ENCODE measurements around the gene TMBIM6.

Gene TMBIM6

DNA sequence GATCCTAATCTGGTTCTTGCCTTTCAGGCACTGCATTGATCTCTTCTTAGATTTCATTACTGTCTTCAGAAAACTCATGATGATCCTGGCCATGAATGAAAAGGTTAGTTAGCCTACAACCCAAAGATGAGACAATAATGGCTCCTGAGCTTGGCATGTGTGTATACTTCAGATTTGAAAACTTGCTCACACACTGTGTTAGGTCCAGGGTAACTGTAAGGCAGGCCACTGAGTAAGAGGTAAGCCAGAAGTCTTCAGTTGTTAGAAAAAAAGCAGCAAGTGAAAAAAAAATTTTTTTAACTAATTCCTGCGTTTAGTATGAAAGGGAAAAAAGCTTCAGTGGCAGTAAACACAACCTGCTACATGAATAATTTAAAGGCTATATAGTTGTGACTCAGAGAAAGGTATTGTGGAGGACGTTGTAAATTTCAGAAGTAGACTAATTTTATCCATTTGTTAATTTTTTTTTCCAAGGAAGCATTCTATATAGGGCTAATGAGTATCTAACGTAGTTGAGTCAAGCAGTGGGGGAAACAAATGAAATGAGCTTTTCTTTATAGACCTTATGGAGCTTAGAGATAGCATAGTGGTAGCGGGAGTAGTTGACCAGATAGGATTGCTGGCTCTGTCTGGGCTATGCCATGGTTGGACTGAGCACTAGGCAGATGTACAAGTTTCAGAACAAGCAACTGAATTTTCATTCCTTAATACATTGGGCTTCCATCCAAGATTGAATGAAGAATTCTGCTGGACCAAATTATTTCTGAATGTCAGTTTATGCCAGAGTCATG is 20.5 kb downstream of the TMBIM6 start:
- Histone ChIP-seq H4K8ac (ENCODE audit: low read depth, low read length) (no peak overlapping the region), H4K91ac (ENCODE audit: low read depth, low read length) (no peak overlapping the region), H3K9ac (ENCODE audit: low read length) (no peak overlapping the region), H3K9me3 (ENCODE audit: insufficient read depth, low read depth, low read length) (no peaks in the 10 kb centered on the region), H3K79me2 (ENCODE audit: control insufficient read depth, insufficient read depth, low read length, poor library complexity) (no peaks in the 10 kb centered on the region), H3K4ac (ENCODE audit: low read depth, low read length) (no peak overlapping the region), H3K23ac (ENCODE audit: low read length) (no peak overlapping the region), H2BK120ac (ENCODE audit: insufficient read depth, low read length, poor library complexity) (no peak overlapping the region), H2AK5ac (ENCODE audit: low read length) (no peak overlapping the region), H3K4me2 (ENCODE audit: low read length) (no peak overlapping the region), H3K14ac (ENCODE audit: low read length) (no peak overlapping the region), H3K27me3 (ENCODE audit: insufficient read depth, low read length) (no peaks in the 10 kb centered on the region), H3K79me1 (ENCODE audit: low read length) (no peaks in the 10 kb centered on the region), H4K12ac (ENCODE audit: low read depth, low read length) (no peak overlapping the region), H3K36me3 (ENCODE audit: control insufficient read depth in 1 of 2, insufficient read depth in 2 of 2, low read length in 2 of 2) (peaks cover 42 to 66% of the 10 kb centered on the region in 2 experiments), H2BK12ac (ENCODE audit: low read length) (no peak overlapping the region), H3K4me3 (ENCODE audit: low read depth, low read length) (no peak overlapping the region), H3K18ac (ENCODE audit: low read length) (no peak overlapping the region), H3K27ac (ENCODE audit: low read depth, low read length) (no peak overlapping the region), H3K4me1 (ENCODE audit: control insufficient read depth in 1 of 2, insufficient read depth in 2 of 2, low read length in 2 of 2) (no peaks in the 10 kb centered on the region), H2BK5ac (ENCODE audit: low read depth, low read length, poor library complexity) (no peak overlapping the region), H2AFZ (ENCODE audit: insufficient read depth, low read length, poor library complexity) (no peak overlapping the region)
- no CpG with 5 or more reads among the region's 4 CpGs for WGBS (ENCODE audit: extremely low coverage, insufficient coverage, insufficient read length)
- no peak for DNase-seq

DNA sequence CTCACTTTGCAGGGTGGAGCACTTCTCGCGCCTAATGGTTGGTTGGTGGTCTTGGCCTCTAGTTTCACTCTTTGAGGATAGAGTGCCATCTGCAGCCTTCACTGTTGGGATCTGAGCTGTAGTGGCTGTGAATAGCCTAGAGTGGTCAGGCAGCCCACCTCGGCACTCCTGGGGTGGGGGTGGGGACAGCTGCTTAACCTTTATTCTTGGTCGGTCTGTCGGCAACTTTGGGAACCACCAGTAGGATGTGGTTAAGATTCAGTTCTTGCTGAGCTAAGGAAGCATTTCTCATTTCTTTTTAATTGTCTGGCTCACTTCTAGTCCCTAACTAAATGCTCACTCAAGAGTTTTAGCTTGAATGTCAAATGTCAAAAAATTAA is 21.1 kb downstream of the TMBIM6 start:
- H3K4ac ChIP-seq (ENCODE audit: low read depth, low read length): no peak overlapping the region
- H2BK12ac ChIP-seq (ENCODE audit: low read length): no peak overlapping the region
- H3K4me3 ChIP-seq (ENCODE audit: low read depth, low read length): no peak overlapping the region
- no peaks in the 10 kb centered on the region for H3K27me3 ChIP-seq (ENCODE audit: insufficient read depth, low read length)
- H3K79me2 ChIP-seq (ENCODE audit: control insufficient read depth, insufficient read depth, low read length, poor library complexity): no peaks in the 10 kb centered on the region
- no peak overlapping the region for H2AFZ ChIP-seq (ENCODE audit: insufficient read depth, low read length, poor library complexity)
- no peak overlapping the region for H3K4me2 ChIP-seq (ENCODE audit: low read length)
- H2AK5ac ChIP-seq (ENCODE audit: low read length): no peak overlapping the region
- no peak overlapping the region for H3K23ac ChIP-seq (ENCODE audit: low read length)
- H3K9me3 ChIP-seq (ENCODE audit: insufficient read depth, low read depth, low read length): no peaks in the 10 kb centered on the region
- no CpG with 5 or more reads among the region's 5 CpGs for WGBS (ENCODE audit: extremely low coverage, insufficient coverage, insufficient read length)
- no peak overlapping the region for H3K9ac ChIP-seq (ENCODE audit: low read length)
- no peak for DNase-seq
- peaks cover 41 to 63% of the 10 kb centered on the region in 2 experiments for H3K36me3 ChIP-seq (ENCODE audit: control insufficient read depth in 1 of 2, insufficient read depth in 2 of 2, low read length in 2 of 2)
- H3K18ac ChIP-seq (ENCODE audit: low read length): no peak overlapping the region
- no peak overlapping the region for H4K8ac ChIP-seq (ENCODE audit: low read depth, low read length)
- H3K79me1 ChIP-seq (ENCODE audit: low read length): no peaks in the 10 kb centered on the region
- no peaks in the 10 kb centered on the region for H3K4me1 ChIP-seq (ENCODE audit: control insufficient read depth in 1 of 2, insufficient read depth in 2 of 2, low read length in 2 of 2)
- no peak overlapping the region for H4K91ac ChIP-seq (ENCODE audit: low read depth, low read length)
- H2BK120ac ChIP-seq (ENCODE audit: insufficient read depth, low read length, poor library complexity): no peak overlapping the region
- H3K27ac ChIP-seq (ENCODE audit: low read depth, low read length): no peak overlapping the region
- no peak overlapping the region for H2BK5ac ChIP-seq (ENCODE audit: low read depth, low read length, poor library complexity)
- no peak overlapping the region for H3K14ac ChIP-seq (ENCODE audit: low read length)
- no peak overlapping the region for H4K12ac ChIP-seq (ENCODE audit: low read depth, low read length)

GRCh38 chr12:49763006-49763591 is 21.7 kb downstream of the TMBIM6 start:
- Histone ChIP-seq H2BK120ac (ENCODE audit: insufficient read depth, low read length, poor library complexity) (no peak overlapping the region), H3K9ac (ENCODE audit: low read length) (no peak overlapping the region), H4K8ac (ENCODE audit: low read depth, low read length) (no peak overlapping the region), H3K4ac (ENCODE audit: low read depth, low read length) (no peak overlapping the region), H3K14ac (ENCODE audit: low read length) (no peak overlapping the region), H3K4me3 (ENCODE audit: low read depth, low read length) (no peak overlapping the region), H2AFZ (ENCODE audit: insufficient read depth, low read length, poor library complexity) (no peak overlapping the region), H3K79me2 (ENCODE audit: control insufficient read depth, insufficient read depth, low read length, poor library complexity) (no peaks in the 10 kb centered on the region), H3K36me3 (ENCODE audit: control insufficient read depth in 1 of 2, insufficient read depth in 2 of 2, low read length in 2 of 2) (peaks cover 38 to 58% of the 10 kb centered on the region in 2 experiments), H3K9me3 (ENCODE audit: insufficient read depth, low read depth, low read length) (no peaks in the 10 kb centered on the region), H3K4me2 (ENCODE audit: low read length) (no peak overlapping the region), H2BK12ac (ENCODE audit: low read length) (no peak overlapping the region), H3K79me1 (ENCODE audit: low read length) (no peaks in the 10 kb centered on the region), H4K12ac (ENCODE audit: low read depth, low read length) (no peak overlapping the region), H3K18ac (ENCODE audit: low read length) (no peak overlapping the region), H2BK5ac (ENCODE audit: low read depth, low read length, poor library complexity) (no peak overlapping the region), H3K27me3 (ENCODE audit: insufficient read depth, low read length) (no peaks in the 10 kb centered on the region), H4K91ac (ENCODE audit: low read depth, low read length) (no peak overlapping the region), H3K4me1 (ENCODE audit: control insufficient read depth in 1 of 2, insufficient read depth in 2 of 2, low read length in 2 of 2) (no peaks in the 10 kb centered on the region), H3K23ac (ENCODE audit: low read length) (no peak overlapping the region), H2AK5ac (ENCODE audit: low read length) (no peak overlapping the region), H3K27ac (ENCODE audit: low read depth, low read length) (no peak overlapping the region)
- DNase-seq: peak; percentile 35 to 71
- no CpG with 5 or more reads among the region's 8 CpGs for WGBS (ENCODE audit: extremely low coverage, insufficient coverage, insufficient read length)

DNA sequence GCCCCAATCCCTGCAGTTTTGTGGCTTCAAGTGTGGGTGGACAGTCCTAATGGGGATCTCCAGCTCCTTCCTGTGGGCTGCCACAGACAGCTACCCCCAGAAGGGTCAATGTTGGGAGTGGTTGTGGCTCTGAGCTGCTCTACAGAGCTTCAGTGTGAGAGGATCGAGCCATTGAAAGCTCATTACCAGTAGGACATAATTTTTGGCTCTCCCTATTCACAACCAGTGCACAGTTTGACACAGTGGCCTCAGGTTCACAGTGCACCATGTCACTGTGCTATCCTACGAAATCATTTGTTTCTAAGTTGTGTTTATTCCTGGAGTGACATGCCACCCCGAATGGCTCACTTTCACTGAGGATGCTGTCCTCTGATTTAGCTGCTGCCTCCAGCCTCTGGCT is 22.8 kb downstream of the TMBIM6 start:
- H3K4ac ChIP-seq (ENCODE audit: low read depth, low read length): no peak overlapping the region
- H4K12ac ChIP-seq (ENCODE audit: low read depth, low read length): no peak overlapping the region
- H3K79me2 ChIP-seq (ENCODE audit: control insufficient read depth, insufficient read depth, low read length, poor library complexity): no peaks in the 10 kb centered on the region
- peaks cover 36 to 48% of the 10 kb centered on the region in 2 experiments for H3K36me3 ChIP-seq (ENCODE audit: control insufficient read depth in 1 of 2, insufficient read depth in 2 of 2, low read length in 2 of 2)
- H3K14ac ChIP-seq (ENCODE audit: low read length): no peak overlapping the region
- no peaks in the 10 kb centered on the region for H3K79me1 ChIP-seq (ENCODE audit: low read length)
- H2AK5ac ChIP-seq (ENCODE audit: low read length): no peak overlapping the region
- WGBS (ENCODE audit: extremely low coverage, insufficient coverage, insufficient read length): no CpG with 5 or more reads among the region's 3 CpGs
- H3K18ac ChIP-seq (ENCODE audit: low read length): no peak overlapping the region
- no peak overlapping the region for H3K4me3 ChIP-seq (ENCODE audit: low read depth, low read length)
- H3K27ac ChIP-seq (ENCODE audit: low read depth, low read length): no peak overlapping the region
- no peaks in the 10 kb centered on the region for H3K27me3 ChIP-seq (ENCODE audit: insufficient read depth, low read length)
- H3K4me1 ChIP-seq (ENCODE audit: control insufficient read depth in 1 of 2, insufficient read depth in 2 of 2, low read length in 2 of 2): no peaks in the 10 kb centered on the region
- H2AFZ ChIP-seq (ENCODE audit: insufficient read depth, low read length, poor library complexity): no peak overlapping the region
- H3K23ac ChIP-seq (ENCODE audit: low read length): no peak overlapping the region
- no peak overlapping the region for H3K4me2 ChIP-seq (ENCODE audit: low read length)
- H4K8ac ChIP-seq (ENCODE audit: low read depth, low read length): no peak overlapping the region
- H2BK120ac ChIP-seq (ENCODE audit: insufficient read depth, low read length, poor library complexity): no peak overlapping the region
- H2BK5ac ChIP-seq (ENCODE audit: low read depth, low read length, poor library complexity): no peak overlapping the region
- H3K9me3 ChIP-seq (ENCODE audit: insufficient read depth, low read depth, low read length): no peaks in the 10 kb centered on the region
- no peak overlapping the region for H2BK12ac ChIP-seq (ENCODE audit: low read length)
- no peak overlapping the region for H3K9ac ChIP-seq (ENCODE audit: low read length)
- H4K91ac ChIP-seq (ENCODE audit: low read depth, low read length): no peak overlapping the region
- no peak for DNase-seq

Measured in trophoblast cell (in vitro differentiated cells and primary cell).